ENCODE data around the gene DIDO1.

DIDO1 gene

DNA sequence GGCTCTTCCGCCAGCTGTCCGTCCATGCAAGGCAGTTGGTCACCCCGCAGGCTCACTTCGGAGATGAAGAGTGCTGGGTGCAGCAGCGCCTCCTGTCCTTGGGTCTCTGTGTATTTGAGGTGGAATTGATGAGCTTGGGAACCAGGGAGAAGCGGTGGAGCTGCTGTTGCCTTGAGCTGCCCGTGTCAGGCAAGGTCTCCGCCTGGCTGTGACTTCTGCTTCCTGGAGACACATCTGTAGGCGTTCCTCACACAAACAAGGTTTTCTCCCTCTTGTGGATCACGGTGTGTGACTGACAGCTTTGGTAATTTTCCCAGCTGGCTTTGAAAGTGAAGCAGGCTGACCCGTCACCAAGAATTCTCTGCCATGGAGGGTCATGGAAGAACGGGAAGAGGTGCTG lies 23.7 kb upstream of the DIDO1 start:
- no peak for DNase-seq

DNA sequence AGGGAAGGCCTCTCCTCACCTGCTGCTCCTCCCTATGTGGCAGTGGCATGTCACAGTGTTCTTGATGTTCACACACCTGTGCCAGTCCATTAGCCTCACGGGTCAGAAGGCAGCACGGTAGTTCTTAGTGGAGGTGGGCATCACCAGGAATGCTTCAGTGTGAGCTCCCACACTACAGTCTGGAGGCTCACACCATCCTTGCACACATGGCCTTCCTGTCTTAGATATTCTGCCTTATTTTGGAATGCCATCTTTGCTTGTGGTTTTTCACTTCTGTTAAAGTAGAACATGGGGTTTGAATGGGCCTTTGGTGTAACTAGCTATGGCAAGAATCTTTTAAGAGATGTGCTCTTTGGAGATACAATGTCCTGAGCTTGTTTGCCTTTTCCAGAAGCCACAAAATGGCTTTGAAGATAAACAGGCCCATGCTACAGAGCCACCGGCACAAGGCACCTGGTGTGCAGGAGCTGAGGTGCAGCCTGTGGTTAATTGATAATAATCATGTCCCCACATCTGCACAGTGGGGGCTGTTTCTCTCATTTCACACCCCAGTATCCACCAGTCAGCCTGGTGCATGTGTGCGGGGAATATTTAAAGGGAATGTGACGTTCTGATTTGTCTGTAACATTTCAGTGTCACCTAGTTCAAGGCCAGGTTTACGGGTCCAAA lies 23.0 kb upstream of the DIDO1 start:
- no peak for DNase-seq

DNA sequence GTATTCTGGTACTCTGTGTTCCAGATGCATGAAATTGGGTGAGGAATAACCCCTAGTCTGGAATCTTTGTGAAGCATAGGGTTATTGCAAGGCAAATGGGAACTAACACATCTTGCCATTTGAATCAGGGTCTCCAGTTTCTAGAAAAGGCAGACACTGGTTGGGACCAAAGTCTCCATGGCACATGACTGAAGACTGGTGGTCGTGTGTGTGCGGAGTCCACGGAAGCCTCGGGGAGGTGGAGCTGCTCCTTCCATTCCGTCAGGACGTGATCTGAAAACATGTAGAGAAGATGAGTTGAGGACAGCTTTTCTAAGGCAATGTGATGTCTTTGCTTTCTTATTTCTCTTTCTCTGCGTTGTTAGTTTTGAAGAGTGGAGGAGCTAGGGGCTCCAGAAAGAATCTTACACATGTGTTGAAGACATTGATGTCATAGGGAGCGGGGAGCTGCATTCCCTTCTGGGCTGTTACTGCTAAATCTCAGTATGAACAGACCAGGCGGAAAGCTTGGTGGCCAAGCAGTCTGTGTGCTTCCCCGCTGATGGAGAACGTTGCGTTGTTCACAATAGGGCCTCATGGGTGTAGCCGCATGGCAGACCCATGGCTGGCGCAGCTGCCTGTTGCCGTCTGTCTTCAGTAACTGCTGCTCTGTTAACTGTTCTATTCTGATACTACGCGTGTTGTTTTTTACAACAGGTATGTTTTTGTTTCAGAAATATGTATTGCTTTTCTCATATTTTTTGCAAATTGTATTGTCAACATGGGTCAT lies 21.4 kb upstream of the DIDO1 start:
- no peak for DNase-seq

DNA sequence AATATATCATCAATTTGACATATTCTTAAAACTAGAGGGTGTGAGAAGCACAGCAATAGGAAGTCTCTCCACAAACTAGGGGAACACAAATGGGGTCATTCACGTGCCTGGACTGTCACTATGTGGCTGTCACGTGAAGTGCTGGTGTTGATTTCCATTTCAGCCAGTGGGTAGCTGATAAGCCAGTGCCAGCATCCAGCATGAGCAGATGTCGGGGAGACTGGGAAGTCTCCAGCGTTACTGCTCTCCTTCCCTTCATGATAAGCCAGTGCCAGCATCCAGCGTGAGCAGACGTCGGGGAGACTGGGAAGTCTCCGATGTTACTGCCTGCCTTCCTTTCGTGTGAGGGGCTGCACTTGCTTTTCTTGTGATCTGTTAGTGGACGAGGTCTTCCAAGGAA lies 20.6 kb upstream of the DIDO1 start:
- DNase-seq, result no peak

DNA sequence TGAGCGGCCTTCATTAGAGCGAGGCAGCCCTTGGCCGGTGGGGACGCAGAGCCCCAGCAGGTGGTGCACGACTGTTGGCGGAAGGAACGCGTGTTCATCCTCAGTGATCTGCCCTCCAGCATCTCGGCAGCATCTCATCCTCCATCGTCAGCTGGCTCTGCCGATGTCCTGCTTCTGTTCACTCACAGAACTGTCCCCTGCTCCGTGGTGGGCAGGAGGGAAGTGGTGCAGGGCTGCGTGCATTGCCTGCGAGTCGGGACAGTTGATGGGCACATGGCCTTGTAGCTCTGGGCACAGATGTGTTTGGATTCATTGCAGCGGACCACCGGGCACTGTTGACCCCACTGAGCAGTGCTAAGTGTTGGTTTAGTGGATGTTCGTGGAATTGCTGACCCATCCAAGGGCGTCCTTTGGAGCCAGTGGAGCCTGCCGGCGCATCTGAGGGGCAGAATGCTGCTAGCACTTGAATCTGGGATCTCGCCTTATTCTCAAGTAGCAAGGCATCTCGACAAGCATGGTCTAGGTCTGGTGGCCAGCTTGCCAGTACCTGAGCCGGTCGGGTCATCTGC lies 19.6 kb upstream of the DIDO1 start:
- DNase-seq, result no peak

DNA sequence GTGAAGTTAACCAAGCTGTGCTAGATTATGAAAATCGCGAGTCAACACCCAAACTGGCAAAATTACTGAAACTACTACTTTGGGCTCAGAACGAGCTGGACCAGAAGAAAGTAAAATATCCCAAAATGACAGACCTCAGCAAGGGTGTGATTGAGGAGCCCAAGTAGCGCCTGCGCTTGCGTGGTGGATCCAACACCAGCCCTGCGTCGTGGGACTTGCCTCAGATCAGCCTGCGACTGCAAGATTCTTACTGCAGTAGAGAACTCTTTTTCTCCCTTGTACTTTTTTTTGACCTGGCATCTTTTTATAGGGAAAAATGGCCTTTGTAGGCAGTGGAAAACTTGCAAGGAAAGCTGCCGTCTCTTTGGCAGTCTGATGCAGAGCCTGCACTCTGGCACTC lies 18.4 kb upstream of the DIDO1 start:
- DNase-seq, result no peak

DNA sequence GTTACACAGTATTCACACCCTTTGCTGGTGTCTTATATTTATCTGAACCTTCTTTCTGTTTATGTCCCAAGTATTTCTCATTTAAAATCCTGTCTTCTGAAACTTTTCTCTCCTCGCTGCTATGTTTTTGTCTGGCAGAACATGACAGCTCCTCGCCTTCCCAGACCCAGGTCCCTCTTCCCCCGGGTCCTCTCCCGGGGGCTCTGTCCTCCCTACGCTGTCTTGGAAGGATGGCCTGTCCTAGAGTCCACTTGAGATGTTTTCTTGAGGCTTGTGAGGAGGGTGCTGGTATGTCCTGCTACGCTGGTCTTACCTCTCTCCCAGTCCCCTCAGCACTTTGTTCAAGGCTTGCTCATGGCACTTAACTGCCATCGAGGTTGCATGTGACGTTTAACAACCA lies 17.9 kb upstream of the DIDO1 start:
- DNase-seq, result no peak

DNA sequence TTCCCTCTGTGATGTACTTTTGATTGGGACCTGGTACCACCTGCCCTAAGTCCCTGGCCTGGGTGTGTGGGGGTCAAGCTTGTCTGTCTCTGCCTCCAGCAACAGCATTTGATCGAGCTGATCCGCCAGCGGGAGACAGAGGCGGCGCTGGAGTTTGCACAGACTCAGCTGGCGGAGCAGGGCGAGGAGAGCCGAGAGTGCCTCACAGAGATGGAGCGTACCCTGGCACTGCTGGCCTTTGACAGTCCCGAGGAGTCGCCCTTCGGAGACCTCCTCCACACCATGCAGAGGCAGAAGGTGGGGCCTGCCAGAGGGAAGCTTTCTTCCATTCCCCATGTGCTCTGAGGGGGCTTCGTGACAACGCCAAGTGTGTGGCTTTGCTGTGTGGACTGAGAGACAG lies 17.1 kb upstream of the DIDO1 start:
- no peak for DNase-seq

DNA sequence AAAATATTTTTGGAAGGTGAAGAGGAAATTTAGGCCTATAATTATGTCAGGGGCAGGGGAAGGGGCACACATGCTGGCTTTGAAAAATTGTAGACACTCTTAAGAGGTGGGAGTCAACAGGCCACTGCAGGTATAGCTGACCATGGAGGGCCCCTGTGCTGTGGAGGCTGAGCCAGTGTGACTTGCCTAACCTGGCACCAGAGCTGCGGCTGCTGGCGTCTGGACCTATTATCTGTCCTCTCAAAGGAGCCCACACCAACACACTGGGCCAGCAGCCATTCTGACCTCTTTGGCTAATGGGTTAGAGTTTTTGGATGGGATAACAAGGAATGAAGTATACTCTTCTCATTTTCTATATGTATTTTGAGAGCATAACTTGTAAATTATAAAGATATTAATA lies 16.2 kb upstream of the DIDO1 start:
- no peak for DNase-seq

DNA sequence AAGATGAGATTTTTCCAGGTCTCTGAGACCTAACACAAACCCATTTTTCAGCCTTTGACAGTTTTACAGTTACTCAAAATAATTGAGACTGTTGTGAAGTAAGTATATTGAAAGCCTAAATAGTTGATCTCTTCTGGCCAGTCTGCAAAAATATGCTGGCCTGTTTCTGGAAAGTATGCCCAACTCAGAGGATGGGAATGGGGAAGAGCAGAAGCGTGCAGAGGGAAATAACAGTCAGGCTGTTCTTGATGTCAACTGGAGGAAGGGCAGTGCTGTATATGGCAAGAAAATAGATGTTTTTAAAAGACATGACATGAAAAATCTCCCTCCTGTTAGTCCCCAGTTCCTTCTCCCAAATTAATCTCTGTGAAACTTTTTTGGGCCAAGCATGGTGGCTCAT lies 15.5 kb upstream of the DIDO1 start:
- no peak for DNase-seq

DNA sequence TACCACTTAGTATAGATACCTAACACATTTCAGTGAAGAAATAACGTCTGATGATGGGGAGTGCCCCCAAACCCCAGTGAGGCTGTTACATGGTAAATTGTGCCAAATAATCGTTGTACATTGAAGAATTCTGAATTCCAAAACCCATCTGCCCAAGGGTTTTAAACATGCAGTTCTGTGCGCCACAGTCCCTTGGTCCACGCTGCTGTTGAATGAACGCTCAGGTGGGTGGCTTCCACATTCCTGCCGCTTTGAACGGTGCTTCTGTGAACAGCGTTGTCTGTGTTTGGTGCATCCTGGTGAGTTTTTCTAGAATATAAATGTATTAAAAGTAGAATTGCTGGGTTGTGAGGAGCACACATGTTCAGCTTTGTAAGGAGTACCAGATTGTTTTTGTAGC lies 14.6 kb upstream of the DIDO1 start:
- DNase-seq, result no peak

DNA sequence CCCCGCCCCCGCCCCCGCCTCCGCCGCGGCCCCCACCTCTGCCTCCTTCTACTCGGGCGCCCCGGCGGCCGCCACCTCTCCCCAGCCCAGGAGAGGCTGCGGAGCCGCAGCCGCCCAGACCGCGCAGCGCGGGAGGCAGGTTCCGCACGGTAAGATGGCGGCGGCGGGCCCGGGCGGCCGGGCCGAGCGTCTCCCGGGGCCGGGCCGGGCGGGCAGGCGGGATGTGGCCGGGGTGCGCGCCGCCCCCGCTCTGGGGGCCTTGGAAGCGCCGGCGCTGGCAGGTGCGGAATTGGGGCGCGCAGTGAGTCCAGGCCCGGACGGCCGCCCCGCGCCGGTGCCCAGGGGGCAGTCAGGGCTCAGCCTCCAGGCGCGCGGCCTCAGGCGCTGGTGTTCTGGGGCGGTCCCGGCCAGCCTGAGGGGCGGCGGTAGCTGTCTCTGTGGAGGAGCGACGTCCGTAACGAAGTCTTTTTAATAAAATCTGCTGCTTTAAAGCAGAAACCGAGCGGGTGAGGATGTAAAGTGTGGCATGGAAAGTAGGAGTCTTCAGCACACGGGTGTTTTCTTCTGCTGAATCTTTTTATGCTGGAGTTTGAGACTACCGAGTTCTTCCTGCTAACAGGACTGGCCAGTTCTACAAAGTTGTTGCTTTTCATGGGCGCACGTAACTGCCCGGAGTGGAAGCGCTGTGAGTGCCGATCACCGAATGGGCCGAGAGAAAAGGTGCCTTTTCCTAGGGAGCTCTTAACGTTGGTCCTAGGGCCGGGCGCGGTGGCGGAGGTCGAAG lies 12.0 kb upstream of the DIDO1 start, which contains the start of gene GID8:
Gene GID8, plus strand, starts transcription at position 43 of the 784 bp plus-strand sequence. CDS start 3,356 bp downstream, outside the sequence.
- peak in 1 of 2 experiments; percentile 20 for DNase-seq

DNA sequence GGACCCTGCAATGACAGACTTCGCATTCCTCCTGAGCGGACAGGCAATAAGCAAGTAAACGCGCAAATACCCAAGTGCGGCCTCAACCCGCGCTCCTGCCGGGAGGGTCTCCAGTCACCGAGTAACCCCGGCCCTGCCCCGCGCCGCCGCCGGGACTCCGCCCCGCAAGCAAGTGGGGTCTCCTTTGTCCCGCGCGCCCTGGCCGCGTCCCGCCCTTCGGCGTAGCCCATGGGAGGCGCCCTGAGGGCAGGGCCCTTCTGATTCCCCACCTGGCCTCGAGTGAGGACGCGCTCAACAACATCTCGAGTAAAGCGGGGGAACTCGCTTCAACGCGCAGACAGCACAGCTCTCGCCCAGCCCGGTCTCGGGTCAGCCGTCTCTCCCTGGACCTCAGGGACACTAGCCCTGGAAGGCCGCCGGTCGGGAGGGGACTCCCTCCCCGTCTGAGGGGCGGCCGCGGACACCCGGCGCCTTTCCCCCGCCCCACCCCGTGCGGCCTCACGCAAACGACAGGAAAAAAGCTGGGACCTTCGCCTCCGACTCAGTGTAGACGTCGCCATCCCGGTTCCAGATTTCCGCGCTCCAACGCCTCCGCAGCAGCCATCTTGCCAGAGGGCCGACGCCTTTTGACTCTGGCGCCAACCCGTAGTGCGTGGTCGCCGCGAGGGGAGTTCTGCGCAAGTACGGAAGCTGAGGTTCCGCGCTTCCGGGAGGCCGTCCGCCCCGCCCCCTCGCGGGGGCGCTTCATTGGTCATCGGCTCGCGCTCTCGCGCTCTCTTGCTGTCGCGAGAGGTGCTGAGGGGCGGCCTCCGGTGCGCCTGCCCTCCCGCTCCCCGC lies 11.2 kb upstream of the DIDO1 start:
- DNase-seq, result peak; percentile 87 to 95

DNA sequence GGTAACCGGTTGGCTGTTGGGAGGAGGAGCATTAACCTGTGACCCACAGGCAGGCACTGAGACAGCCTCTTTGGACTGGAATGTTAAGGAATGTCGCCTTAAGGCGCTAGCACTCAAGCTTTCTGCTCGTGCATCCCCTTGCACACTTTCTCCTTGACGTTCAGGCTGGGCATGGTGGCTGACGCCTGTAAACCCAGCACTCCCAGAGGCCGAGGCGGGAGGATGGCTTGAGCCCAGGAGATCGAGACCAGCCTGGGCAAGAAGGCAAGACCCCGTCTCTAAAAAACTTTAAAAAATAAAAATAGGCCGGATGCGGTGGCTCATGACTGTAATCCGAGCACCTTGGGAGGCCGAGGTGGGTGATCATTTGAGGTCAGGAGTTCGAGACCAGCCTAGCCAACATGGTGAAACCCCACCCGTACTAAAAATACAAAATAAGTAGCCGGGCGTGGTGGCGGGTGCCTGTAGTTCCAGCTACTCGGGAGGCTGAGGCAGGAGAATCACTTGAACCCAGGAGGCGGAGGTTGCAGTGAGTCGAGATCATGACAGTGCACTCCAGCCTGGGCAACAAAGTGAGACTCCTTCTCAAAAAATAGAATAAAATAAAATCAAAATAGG lies 9.8 kb upstream of the DIDO1 start:
- no peak for DNase-seq

DNA sequence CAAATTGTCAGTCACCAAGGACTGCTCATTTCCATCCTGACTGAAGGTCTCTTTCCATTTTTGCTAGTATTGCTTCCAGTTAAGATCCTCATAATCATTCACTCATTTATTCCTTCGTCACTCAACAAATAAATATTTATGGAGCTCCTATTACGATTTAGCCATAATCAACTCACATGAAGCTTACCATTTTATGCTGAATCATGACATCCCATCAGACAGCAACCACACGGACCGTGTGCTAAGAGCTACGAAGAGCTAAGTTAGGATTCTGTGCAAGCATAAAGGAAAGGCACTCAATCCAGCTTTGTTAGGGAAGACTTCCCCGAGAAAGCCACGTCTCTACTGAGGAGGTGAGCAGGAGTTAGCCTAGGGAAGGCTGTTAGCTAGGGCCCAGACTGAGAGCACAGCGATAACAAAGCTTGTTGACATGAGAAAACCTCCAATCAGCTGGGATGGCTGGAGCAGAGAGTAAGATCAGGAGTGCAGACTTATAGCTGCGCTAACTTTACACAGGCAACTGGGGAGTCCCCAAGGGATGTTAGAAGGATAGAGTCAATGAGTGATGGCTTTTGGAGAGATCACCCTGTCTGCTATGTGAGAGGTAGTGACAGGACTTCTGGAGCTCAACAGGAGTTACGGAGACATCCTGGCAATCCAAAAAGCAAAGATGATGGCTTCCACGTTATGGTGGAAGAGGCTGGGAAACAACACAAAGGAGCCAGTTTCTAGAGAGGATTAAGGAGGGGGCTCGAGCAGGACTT lies 9.1 kb upstream of the DIDO1 start:
- DNase-seq, result no peak

DNA sequence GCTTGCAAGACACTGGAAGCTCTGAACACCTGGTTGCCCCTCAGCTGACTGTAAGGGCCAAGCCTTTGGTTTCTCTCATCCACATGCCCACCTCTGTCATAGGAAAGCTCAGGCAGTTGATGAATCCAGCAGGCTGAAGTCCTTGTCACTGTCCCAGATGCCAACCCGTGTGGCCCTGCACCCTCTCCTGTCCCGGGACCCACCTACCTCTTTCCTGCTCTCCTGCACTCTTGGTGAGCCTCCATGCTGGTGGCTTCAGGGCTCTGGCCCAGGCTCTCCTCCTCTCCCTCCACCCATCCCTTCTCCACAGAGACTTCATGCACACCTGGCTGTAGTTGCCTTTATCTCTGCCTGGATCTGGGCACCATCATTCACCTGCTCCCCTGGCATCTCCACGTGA lies 7.7 kb upstream of the DIDO1 start:
- no peak for DNase-seq

DNA sequence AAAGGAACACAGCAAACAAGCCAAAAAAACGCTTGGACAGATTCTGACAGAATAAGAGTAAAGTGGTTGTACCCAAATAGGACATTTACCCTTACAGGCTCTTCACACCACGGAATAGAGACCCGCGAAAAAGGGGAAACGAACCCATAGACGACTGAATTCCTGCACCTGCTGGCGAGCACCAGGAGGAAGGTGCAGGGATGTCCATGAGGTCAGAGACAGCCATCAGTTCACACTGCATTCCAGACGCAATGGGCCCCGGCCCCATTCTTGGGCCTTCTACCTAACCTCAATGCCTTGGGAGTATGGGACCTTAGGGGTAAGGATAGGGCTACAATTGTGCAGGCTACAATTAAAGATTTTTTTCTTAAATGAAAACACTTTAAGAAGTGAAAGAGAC lies 5.2 kb upstream of the DIDO1 start:
- no peak for DNase-seq

DNA sequence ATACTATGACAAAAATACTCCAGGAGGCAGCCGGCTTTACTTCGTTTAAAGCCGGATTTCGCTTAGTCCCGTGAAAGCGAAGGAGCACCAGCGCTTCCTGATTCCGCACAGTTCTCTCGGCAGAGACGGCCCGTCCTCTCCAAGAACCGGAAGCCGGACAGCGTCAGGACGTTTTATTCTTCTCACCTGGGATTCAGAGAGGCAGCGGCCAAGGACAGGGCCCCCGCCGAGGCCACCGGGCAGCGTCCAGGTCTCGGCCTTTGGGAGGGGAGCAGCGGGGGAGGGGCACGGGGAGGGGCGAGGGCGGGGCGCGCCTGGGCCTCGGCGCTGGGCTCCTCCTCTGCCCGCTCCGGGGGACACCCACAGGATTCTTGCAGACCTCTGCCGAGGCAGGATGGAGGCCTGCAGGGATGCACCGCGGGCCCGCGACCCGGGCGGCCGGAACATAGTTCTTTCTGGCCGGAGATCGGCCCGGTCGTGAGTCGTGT lies 2.8 kb upstream of the DIDO1 start:
- DNase-seq, result no peak

DNA sequence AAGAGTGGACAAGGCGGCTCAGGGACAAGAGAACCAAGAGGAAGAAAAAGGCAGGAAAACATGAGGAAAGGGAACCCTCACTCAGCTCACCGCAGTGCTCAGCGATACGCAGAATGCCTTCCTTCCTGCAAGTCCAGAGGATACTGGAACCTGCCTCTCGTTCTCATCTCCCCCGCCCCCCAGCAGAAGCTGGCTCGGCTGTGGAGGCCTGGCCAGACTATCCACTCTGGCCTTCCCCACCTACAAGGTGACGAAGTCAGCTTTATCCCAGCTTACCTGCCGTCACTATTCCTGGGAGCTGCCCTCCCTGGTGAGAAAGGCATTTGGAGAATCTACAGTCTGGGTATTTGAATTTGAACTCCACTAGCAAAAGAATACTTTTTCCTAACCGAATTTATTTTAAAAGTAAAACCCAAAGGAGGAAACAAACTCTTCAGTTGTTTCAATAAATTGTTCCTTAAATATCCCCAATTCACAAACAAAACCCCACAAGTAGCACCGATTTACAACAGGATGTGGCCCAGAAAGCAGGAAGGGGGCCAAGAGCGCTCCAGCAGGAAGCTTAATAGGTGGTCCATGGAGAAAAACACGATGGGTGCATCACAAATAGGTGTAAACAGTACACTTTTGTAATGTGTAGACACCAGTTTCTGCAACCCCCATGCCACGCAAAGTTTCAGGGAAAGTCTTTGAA lies 2.1 kb upstream of the DIDO1 start:
- no peak for DNase-seq

DNA sequence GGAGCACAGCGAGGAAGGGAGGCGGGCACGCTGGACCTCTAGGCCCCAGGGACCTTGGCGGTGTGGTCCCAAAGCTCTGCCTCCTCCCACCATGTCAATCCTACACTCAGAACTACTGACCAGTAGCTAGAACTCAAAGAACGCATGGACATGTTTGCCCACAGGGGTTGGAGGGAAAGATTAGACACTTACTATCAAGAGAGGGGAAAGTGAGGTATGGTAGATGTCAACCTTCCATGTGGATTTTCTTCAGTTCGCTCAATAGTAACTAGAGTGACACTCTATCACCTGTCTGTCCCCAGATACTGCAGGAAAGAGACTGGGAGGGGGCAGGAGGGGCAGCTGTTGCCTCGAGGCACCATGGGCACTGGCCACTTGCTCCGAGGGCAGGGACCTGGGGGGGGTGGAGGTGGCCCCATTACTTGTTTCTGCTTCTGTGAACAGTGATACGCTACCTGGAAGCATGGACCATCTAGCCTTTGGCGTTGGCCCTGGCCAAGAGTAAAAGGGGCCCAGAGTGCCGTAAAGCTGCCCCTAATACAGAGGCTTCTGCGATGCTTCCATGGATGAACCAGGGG lies 912 bp upstream of the DIDO1 start:
- DNase-seq, result no peak

All from NCI-H524 (cell line).